HFFc6 (cell line): ENCODE results near the gene SPEN. TPM values are rescaled to one million over a fixed set of nuclear protein-coding genes. Genes with fewer than 3 reads are reported as not detected.
"Not testable (repeated sequence)": the region's sequence is repeated elsewhere in the genome, so short reads cannot be mapped to it uniquely, and the experiment has no call there.

Experiments
- DNase-seq: peaks from one replicate; pipeline ENCODE4 v3.0.0-alpha.2; 2018
- H3K27ac Mint-ChIP-seq: 2 replicates; pipeline ENCODE4 v1.8.0; 2020; ENCODE audit warnings: mild to moderate bottlenecking, mixed read lengths
- H3K27me3 Mint-ChIP-seq: 2 replicates; pipeline ENCODE4 v1.8.0; 2021; ENCODE audit warnings: mild to moderate bottlenecking, moderate library complexity, mixed read lengths; ENCODE audit not compliant: insufficient read depth
- H3K36me3 Mint-ChIP-seq: 2 replicates; pipeline ENCODE4 v1.8.0; 2021; ENCODE audit warnings: low read depth, mixed read lengths
- H3K4me1 Mint-ChIP-seq: 2 replicates; pipeline ENCODE4 v1.8.0; 2020; ENCODE audit warnings: low read depth, mixed read lengths
- H3K4me3 Mint-ChIP-seq: 2 replicates; pipeline ENCODE4 v1.8.0; 2020; ENCODE audit warnings: mild to moderate bottlenecking, moderate library complexity, mixed read lengths
- H3K9me3 Mint-ChIP-seq: 2 replicates; pipeline ENCODE4 v1.8.0; 2020; ENCODE audit warnings: mild to moderate bottlenecking, mixed read lengths
- total RNA-seq, 6 experiments: library from RNA; stranded (reverse); fragmentation: NEBNext Ultra II Directional; extraction: Animal tissue kit (Norgen Biotek cat#: 25700); gene quantifications; 2 replicates in 1 of 6; 3 replicates in 5 of 6; pipeline ENCODE4 v1.2.3, GENCODE V29; 2021
- TF ChIP-seq, protein P1 (sequence below): fragments of 200-600 bp; sonication (generic); IDR thresholded peaks from 2 replicates; pipeline ENCODE4 v1.5.0; 2021; ENCODE audit warnings: antibody characterized with exemption, mild to moderate bottlenecking

SPEN gene
- total RNA-seq, 6 experiments from 2014 or later, result 25.7 to 30.2 (median 27.6) TPM

DNA sequence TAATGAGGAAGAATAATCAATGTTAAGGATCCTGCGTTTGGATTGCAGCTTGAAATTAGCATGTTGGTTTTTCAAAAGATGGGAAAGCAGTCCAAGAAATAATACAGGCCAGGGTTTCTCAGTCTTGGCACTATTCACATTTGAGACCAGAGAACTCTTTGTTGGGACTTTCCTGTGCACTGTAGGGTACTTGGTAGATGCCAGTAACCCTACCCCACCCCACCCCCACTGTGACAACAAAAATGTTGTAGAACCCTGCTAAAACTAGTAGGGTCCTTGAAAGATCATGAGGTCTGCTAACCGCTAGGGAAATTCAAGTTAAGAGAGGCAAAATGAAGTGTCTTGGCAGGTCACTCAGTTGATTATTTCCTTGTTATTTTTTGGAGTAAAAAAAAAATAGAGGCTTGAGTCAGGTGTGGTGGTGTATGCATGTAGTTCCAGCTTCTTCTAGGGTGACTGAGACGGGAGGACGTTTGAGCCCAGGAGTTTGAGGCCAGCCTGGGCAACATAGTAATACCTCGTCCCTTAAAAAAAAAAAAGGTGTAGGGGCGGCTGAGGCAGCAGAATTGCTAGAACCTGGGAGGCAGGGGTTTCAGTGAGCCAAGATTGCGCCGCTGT lies 53.3 kb downstream of the SPEN start:
- TF ChIP-seq, protein P1, sequence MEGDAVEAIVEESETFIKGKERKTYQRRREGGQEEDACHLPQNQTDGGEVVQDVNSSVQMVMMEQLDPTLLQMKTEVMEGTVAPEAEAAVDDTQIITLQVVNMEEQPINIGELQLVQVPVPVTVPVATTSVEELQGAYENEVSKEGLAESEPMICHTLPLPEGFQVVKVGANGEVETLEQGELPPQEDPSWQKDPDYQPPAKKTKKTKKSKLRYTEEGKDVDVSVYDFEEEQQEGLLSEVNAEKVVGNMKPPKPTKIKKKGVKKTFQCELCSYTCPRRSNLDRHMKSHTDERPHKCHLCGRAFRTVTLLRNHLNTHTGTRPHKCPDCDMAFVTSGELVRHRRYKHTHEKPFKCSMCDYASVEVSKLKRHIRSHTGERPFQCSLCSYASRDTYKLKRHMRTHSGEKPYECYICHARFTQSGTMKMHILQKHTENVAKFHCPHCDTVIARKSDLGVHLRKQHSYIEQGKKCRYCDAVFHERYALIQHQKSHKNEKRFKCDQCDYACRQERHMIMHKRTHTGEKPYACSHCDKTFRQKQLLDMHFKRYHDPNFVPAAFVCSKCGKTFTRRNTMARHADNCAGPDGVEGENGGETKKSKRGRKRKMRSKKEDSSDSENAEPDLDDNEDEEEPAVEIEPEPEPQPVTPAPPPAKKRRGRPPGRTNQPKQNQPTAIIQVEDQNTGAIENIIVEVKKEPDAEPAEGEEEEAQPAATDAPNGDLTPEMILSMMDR, result no peak
- no peak for DNase-seq
- no peaks in the 10 kb centered on the region for H3K9me3 Mint-ChIP-seq
- H3K36me3 Mint-ChIP-seq, result peaks cover 14% of the 10 kb centered on the region
- H3K27me3 Mint-ChIP-seq, result no peaks in the 10 kb centered on the region; the same call in 1 of the 2 replicates
- peak overlapping the region; percentile 60 for H3K27ac Mint-ChIP-seq
- peaks cover 48% of the 10 kb centered on the region for H3K4me1 Mint-ChIP-seq
- no peak overlapping the region for H3K4me3 Mint-ChIP-seq

GRCh38 chr1:15902882-15903281 lies 55.4 kb downstream of the SPEN start:
- no peaks in the 10 kb centered on the region for H3K9me3 Mint-ChIP-seq
- peaks cover 12% of the 10 kb centered on the region for H3K36me3 Mint-ChIP-seq
- peaks cover 45% of the 10 kb centered on the region for H3K4me1 Mint-ChIP-seq
- peak overlapping the region; percentile 77 for H3K27ac Mint-ChIP-seq
- peak; percentile 88 for DNase-seq
- TF ChIP-seq, protein P1, result no peak
- H3K27me3 Mint-ChIP-seq, result no peaks in the 10 kb centered on the region; the same call in 1 of the 2 replicates
- peak overlapping the region; percentile 59 for H3K4me3 Mint-ChIP-seq

GRCh38 chr1:15908597-15908996 lies 61.1 kb downstream of the SPEN start:
- H3K4me3 Mint-ChIP-seq, result no peak overlapping the region
- peaks cover 19% of the 10 kb centered on the region for H3K36me3 Mint-ChIP-seq
- H3K27ac Mint-ChIP-seq, result no peak overlapping the region
- H3K9me3 Mint-ChIP-seq, result no peaks in the 10 kb centered on the region
- TF ChIP-seq, protein P1, result no peak
- H3K4me1 Mint-ChIP-seq, result peaks cover 3% of the 10 kb centered on the region
- no peaks in the 10 kb centered on the region; the same call in 1 of the 2 replicates for H3K27me3 Mint-ChIP-seq
- DNase-seq, result no peak

DNA sequence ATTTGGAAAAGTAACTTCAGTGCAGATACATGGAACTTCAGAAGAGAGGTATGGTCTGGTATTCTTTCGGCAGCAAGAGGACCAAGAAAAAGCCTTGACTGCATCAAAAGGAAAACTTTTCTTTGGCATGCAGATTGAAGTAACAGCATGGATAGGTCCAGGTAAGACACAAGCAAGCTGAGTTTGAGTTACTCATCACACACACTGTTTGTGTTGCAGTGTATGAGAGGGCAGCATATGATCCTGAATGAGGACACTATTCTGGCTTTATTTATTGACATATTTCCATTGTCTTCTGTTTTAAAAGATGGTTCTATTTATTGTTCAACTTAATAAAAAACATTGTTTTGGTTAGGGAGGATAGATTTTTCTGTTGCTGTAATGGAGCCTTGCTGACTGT lies 63.6 kb downstream of the SPEN start:
- TF ChIP-seq, protein P1, result no peak
- Mint-ChIP-seq H3K4me3 (no peak overlapping the region), H3K27ac (no peak overlapping the region), H3K9me3 (no peaks in the 10 kb centered on the region), H3K36me3 (peaks cover 26% of the 10 kb centered on the region), H3K27me3 (no peaks in the 10 kb centered on the region; the same call in 1 of the 2 replicates), H3K4me1 (peaks cover 7% of the 10 kb centered on the region)
- DNase-seq, result no peak

DNA sequence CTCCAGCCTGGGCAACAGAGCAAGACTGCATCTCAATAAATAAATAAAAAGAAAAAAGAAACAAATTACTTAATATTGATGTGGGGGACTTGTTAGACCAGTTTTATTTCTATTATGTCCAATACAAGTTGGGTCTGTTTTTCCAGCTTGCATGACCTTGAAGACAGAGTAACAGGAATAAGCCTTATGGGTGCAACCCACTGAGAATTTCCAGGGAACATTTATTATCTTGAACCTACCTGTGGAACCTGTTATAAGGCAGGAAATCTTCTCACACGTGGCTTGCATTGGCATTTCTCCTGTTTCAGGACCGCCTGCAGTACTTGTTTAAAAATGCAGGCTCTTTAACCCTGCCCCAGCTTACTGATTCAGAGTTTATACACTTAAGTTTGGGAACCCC lies 64.4 kb downstream of the SPEN start:
- H3K4me1 Mint-ChIP-seq, result peaks cover 14% of the 10 kb centered on the region
- H3K4me3 Mint-ChIP-seq, result no peak overlapping the region
- H3K27ac Mint-ChIP-seq, result no peak overlapping the region
- no peak for DNase-seq
- no peaks in the 10 kb centered on the region; the same call in 1 of the 2 replicates for H3K27me3 Mint-ChIP-seq
- H3K36me3 Mint-ChIP-seq, result peaks cover 33% of the 10 kb centered on the region
- no peaks in the 10 kb centered on the region for H3K9me3 Mint-ChIP-seq
- TF ChIP-seq, protein P1, result no peak

DNA sequence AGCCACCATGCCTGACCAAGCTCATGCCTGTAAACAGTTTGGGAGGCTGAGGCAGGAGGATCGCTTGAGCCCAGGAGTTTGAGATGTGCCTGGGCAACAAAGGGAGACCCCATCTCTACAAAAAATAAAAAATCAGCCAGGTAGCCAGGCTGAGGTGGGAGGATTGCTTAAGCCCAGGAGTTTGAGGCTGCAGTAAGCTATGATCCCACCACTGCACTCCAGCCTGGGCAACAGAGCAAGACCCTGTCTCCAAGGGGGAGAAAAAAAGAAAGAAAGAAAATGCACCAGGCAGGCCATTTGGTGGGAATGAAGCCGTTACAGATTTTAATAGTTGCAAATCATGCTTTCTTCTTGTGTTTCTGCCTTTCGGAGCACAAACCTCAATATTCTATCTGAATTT lies 66.1 kb downstream of the SPEN start:
- DNase-seq, H3K27me3 Mint-ChIP-seq, H3K4me3 Mint-ChIP-seq, H3K27ac Mint-ChIP-seq, H3K9me3 Mint-ChIP-seq: not testable (repeated sequence)
- H3K36me3 Mint-ChIP-seq, result peaks cover 39% of the 10 kb centered on the region
- peaks cover 28% of the 10 kb centered on the region for H3K4me1 Mint-ChIP-seq
